WI38 (cell line): ENCODE results near the gene SEC14L1.
"Not testable (repeated sequence)": the region's sequence is repeated elsewhere in the genome, so short reads cannot be mapped to it uniquely, and the experiment has no call there.

ENCODE experiments used
- H3K4me3 ChIP-seq: 2 replicates; pipeline ENCODE4 v1.5.1; 2011; ENCODE audit warnings: low read depth, mild to moderate bottlenecking, control low read depth, low read length
- TF ChIP-seq, protein P1 (sequence below): IDR thresholded peaks from 2 replicates; pipeline ENCODE4 v1.5.1; 2012; ENCODE audit warnings: low read depth, mild to moderate bottlenecking, control low read depth, low read length

SEC14L1 gene

DNA sequence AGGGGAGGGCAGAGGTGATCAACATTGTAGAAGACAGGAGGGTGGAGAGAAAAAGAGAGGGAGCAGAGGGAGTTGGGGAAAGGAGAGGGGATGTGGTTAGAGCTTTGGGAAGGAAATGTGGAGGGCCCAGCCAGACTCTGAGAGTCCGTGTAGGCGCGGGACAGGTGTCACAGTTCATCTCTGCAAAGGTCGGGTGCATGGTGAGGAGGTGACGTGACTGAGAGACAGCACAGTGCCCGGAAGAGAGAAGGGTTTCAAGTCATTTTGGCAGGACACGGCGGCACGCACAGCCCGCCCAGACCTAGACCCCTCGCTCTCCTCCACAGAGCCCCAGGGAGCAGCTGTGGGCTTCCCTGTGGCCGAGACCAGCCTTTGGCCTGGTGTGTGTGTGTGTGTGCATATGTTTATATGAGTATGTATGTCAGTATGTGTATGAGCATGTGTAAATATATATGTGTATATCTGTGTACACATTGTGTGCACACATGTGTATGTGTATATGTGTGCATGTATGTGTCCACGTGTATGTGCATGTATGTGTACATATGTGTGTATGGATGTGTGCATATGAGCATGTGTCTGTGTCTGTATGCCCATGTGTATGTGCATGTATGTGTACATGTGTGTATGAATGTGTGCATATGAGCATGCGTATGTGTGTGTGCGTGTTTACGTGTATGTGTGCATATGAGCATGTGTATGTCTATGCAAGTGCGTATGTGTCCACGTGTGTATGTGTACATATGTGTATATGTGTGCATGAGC lies 104.6 kb downstream of the SEC14L1 start:
- TF ChIP-seq, protein P1, sequence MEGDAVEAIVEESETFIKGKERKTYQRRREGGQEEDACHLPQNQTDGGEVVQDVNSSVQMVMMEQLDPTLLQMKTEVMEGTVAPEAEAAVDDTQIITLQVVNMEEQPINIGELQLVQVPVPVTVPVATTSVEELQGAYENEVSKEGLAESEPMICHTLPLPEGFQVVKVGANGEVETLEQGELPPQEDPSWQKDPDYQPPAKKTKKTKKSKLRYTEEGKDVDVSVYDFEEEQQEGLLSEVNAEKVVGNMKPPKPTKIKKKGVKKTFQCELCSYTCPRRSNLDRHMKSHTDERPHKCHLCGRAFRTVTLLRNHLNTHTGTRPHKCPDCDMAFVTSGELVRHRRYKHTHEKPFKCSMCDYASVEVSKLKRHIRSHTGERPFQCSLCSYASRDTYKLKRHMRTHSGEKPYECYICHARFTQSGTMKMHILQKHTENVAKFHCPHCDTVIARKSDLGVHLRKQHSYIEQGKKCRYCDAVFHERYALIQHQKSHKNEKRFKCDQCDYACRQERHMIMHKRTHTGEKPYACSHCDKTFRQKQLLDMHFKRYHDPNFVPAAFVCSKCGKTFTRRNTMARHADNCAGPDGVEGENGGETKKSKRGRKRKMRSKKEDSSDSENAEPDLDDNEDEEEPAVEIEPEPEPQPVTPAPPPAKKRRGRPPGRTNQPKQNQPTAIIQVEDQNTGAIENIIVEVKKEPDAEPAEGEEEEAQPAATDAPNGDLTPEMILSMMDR = no peak
- H3K4me3 ChIP-seq = no peak overlapping the region

DNA sequence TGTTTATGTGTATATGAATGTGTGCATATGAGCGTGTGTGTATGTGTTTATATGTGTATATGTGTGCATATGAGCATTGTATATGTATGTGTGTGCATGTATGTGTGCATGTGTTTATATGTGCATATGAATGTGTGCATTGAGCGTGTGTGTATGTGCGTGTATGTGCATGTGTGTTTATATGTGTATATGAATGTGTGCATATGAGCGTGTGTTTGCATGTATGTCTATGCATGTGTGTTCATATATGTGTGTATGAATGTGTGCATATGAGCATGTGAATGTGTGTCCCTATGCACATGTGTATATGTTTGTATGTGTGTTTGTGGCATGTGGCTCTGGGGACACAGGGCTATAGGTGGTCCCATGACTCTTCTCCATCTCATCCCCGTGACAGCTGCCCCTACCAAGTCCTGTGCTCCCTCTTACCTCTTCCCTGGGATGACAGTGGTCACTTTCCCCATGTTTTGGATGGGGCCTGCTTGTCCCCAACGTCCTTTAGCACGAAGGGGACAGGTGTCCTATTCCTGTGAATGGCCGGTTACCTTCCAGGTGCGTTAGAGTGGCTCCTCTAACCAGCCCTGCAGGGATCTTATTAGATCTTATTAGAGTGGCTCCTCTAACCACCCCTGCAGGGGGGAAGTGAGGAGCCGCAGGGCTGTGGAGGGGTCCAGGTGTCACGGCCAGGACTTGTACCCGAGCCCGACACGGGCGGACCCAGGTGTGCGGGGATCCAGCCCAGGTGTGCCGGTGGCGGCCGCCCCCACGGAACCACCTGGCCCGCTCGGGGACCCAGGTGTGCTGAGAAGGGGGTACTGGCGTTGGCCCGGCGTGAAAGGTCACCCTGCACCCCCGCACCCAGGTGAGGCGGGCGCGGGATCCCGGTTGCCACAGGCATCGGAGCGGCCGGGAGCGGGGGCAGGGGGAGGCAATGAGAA lies 105.6 kb downstream of the SEC14L1 start:
- TF ChIP-seq, protein P1 = no peak
- peak overlapping the region; percentile 60 for H3K4me3 ChIP-seq

DNA sequence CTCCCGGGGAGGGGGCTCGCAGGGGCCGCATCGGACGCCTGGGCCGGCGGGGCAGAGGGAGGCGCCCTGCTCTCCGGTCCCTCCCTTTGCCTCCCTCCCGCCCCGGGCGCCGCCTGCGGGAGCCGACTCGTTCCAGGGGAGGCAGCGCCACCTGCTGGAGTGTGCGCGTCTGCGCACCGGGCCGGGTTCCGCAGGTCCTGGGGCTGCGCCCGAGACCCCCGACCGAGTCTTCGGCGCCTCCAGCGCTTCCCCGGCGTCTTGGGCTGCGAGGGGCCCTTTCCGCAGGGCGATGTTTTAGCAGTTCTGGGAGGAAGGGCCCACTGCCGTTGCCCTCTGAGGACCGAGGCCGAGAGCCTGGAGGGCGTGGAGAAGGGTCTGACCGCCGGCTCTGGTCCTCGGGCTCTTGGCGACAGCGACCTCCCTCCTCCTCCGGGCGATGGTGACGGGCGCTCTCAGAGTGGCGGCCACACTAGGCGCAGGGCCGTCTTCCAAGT lies 106.3 kb downstream of the SEC14L1 start:
- peak overlapping the region; percentile 60 for H3K4me3 ChIP-seq
- TF ChIP-seq, protein P1 = peak; percentile 85

DNA sequence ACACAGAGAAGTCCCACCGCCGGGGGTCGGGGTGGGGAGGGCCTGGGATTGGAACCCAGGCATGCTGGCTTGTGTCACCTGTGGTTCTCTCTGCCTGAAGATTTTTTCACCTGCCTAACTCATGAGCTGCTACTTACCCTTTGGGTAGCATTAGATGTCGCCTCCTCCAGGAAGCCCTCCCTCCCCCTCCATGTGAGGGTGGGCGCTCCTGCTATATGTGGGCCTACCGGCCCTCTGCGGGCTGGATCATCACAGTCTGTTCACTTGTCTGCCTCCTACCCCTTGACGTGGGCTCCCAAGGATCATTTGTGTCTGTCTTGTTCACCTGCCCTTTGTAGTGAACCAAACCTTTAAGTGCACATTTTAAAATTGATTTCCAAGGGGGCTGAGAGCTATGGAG lies 106.8 kb downstream of the SEC14L1 start:
- H3K4me3 ChIP-seq = peak overlapping the region; percentile 60; the same call in 1 of the 2 replicates
- TF ChIP-seq, protein P1 = no peak

DNA sequence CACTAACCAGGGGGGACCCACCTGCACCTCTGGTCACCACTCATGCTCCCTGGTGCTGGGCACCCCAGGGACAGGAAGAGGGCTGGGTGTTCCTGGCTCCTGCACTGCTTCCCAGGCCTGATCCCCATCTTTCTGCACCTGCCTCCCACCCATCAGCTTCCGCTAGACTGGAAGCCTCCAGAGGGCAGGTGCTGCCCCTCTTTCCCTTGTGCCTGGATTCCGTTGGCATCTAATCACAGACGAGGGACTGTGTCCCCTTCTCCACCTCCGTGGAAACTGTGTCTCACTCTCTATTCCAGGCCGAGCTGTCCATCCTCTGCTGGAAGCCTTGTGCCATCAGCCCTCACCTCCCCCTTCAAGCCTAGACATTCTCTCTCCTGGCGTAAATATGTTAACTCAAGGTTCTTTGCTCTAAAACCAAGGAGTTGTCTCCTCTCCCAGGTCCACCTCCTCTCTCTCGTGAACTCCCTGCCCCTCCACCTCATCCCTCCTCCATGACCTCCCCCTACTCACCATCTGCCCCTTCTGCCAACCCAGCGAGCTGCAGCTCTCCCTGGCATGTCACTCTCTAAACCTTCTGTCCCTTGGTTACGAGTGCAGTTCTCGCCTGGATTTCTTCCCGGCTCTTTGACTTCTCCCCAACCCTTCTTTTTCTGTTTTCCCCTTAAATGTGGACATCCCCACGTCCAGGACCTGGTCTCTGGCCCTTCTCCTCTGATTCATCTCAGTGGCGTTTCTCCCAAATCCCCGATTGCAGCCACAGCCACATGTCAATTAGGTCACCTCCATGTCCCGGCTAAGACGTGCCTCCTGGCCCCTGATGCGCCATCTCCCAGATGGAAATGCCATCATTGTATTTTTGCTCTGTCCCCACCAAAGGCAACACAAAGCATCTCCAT lies 107.7 kb downstream of the SEC14L1 start:
- no peak overlapping the region for H3K4me3 ChIP-seq
- TF ChIP-seq, protein P1 = no peak

DNA sequence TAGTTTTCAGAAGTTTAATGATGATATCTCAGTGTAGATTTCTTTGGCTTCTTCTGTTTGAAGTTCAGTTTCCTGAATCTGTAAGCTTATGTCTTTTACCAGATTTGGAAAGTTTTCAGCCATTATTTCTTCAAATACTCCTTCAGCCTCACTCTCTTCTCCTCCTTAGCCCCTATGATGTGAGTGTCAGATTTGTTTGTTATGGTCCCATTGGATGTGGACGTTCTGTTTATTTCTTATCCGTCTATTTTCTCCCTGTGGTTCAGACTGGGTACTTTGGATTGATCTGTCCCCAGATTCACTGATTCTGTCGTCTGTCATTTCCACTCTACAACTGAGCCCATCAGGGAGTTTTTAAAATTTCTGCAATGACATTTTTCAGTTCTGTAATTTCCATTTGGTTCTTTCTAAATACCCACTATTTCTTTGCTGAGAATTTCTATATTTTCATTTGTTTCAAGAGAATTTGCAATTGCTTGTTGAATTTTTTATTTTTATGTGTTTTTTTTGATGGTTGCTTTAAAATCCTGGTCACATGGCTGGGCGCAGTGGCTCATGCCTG lies 110.9 kb downstream of the SEC14L1 start:
- TF ChIP-seq, protein P1 = no peak
- no peak overlapping the region for H3K4me3 ChIP-seq

DNA sequence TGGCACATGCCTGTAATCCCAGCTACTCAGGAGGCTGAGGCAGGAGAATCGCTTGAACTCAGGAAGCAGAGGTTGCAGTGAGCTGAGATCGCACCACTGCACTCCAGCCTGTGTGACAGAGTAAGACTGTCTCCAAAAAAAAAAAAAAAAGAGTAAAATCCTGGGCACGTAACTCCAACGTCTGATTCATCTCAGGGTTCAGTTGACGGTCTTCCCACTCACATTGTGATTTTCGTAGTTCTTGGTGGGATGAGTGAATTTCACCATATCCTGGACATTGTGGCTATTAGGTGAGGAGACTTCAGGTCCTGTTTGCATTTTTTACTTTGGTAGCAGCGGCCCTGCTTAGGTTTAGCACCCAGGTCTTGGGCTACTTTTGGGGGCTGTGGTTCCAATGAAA lies 111.5 kb downstream of the SEC14L1 start:
- not testable (repeated sequence) for H3K4me3 ChIP-seq
